K562 (cell line): ENCODE measurements around the gene SPINT1. TPM values are rescaled to one million over a fixed set of nuclear protein-coding genes. Genes with fewer than 3 reads are reported as not detected.

ENCODE experiments used
- ATF4 ChIP-seq: fragments of 450-650 bp; formaldehyde crosslinking; IDR thresholded peaks from 2 replicates; pipeline ENCODE4 v1.4.0; 2022; ENCODE audit warnings: mild to moderate bottlenecking, moderate library complexity
- C11orf30 ChIP-seq: fragments of 450-650 bp; IDR thresholded peaks from 2 replicates; pipeline ENCODE4 v1.6.1; 2016; ENCODE audit warnings: low read depth, mild to moderate bottlenecking
- ELK3 ChIP-seq: fragments of 450-650 bp; formaldehyde crosslinking; IDR thresholded peaks from 2 replicates; pipeline ENCODE4 v1.4.0; 2020; ENCODE audit warnings: mild to moderate bottlenecking
- ESRRA ChIP-seq: fragments of 450-650 bp; IDR thresholded peaks from 2 replicates; pipeline ENCODE4 v1.6.1; 2014; ENCODE audit warnings: low read depth, mild to moderate bottlenecking, moderate library complexity, borderline replicate concordance
- FOXP4 ChIP-seq: sonication (generic); formaldehyde crosslinking; IDR thresholded peaks from 2 replicates; pipeline ENCODE4 v1.8.0; 2022; ENCODE audit warnings: mild to moderate bottlenecking, missing genetic modification reagents, borderline replicate concordance
- GATAD2A ChIP-seq: fragments of 450-650 bp; IDR thresholded peaks from 2 replicates; pipeline ENCODE4 v1.6.1; 2017
- KDM1A ChIP-seq, 2 experiments: fragments of 450-650 bp; IDR thresholded peaks; 2 replicates each; pipeline ENCODE4 v1.6.1; 2016; ENCODE audit warnings: mild to moderate bottlenecking in 2 of 2
- L3MBTL2 ChIP-seq: fragments of 450-650 bp; IDR thresholded peaks from 2 replicates; pipeline ENCODE4 v1.6.1; 2016; ENCODE audit warnings: mild to moderate bottlenecking, moderate library complexity
- MTA3 ChIP-seq: fragments of 450-650 bp; formaldehyde crosslinking; IDR thresholded peaks from 2 replicates; pipeline ENCODE4 v1.6.1; 2017; ENCODE audit warnings: mild to moderate bottlenecking, borderline replicate concordance
- NFXL1 ChIP-seq: fragments of 450-650 bp; formaldehyde crosslinking; IDR thresholded peaks from 2 replicates; pipeline ENCODE4 v1.4.0; 2021; ENCODE audit warnings: mild to moderate bottlenecking
- POLR2G ChIP-seq: fragments of 200-400 bp; formaldehyde crosslinking; IDR thresholded peaks from 2 replicates; pipeline ENCODE4 v1.6.1; 2017; ENCODE audit warnings: low read depth, mild to moderate bottlenecking, antibody characterized with exemption, low read length, moderate library complexity
- SETDB1 ChIP-seq: IDR thresholded peaks from one replicate; pipeline ENCODE4 v1.6.1; 2012; ENCODE audit warnings: low read length, control low read depth, inconsistent platforms
- SMAD4 ChIP-seq: fragments of 250-450 bp; sonication (Bioruptor Pico); conservative IDR thresholded peaks from 2 replicates; pipeline ENCODE4 v1.8.0; 2021; ENCODE audit warnings: inconsistent platforms, mild to moderate bottlenecking, moderate library complexity
- STAG1 ChIP-seq: sonication (generic); formaldehyde crosslinking; IDR thresholded peaks from 2 replicates; pipeline ENCODE4 v1.5.0; 2020; ENCODE audit warnings: missing genetic modification reagents, borderline replicate concordance
- TCFL5 ChIP-seq: fragments of 250-450 bp; sonication (Bioruptor Pico); conservative IDR thresholded peaks from 2 replicates; pipeline ENCODE4 v1.6.1; 2021; ENCODE audit warnings: mild to moderate bottlenecking, moderate library complexity, matching md5 sums
- TFE3 ChIP-seq: fragments of 450-650 bp; formaldehyde crosslinking; IDR thresholded peaks from 2 replicates; pipeline ENCODE4 v1.4.0; 2020; ENCODE audit warnings: mild to moderate bottlenecking, mixed read lengths
- ZBTB2 ChIP-seq: fragments of 450-650 bp; IDR thresholded peaks from 2 replicates; pipeline ENCODE4 v1.6.1; 2016; ENCODE audit warnings: antibody characterized with exemption
- ZFX ChIP-seq: sonication (generic); formaldehyde crosslinking; IDR thresholded peaks from 2 replicates; pipeline ENCODE4 v1.8.0; 2022; ENCODE audit warnings: mild to moderate bottlenecking, missing genetic modification reagents, moderate library complexity
- ZNF184 ChIP-seq: sonication (generic); formaldehyde crosslinking; IDR thresholded peaks from 2 replicates; pipeline ENCODE4 v1.5.0; 2020; ENCODE audit warnings: missing genetic modification reagents
- ZNF778 ChIP-seq: fragments of 450-650 bp; formaldehyde crosslinking; IDR thresholded peaks from 2 replicates; pipeline ENCODE4 v1.4.0; 2020; ENCODE audit warnings: mild to moderate bottlenecking, moderate library complexity
- polyA plus RNA-seq, 8 experiments: library from polyadenylated mRNA; depleted of rRNA in 4 of 8; stranded (reverse) in 5 of 8; unstranded in 3 of 8; fragments of >200 nt; fragmentation: Nextera tagmentation in 2 of 8; fragmentation: Illumina TruSeq in 1 of 8; extraction: Ambion mirVana in 2 of 8; extraction: Trizol in 1 of 8; gene quantifications; 2 replicates each; pipeline versions ENCODE4 v1.2.1 to v1.2.3, GENCODE V29; 2011 to 2014; ENCODE audit warnings: inconsistent platforms in 1 of 8, missing spikeins in 1 of 8
- total RNA-seq, 7 experiments: library from RNA; depleted of rRNA in 6 of 7; stranded (reverse); fragments of >200 nt in 6 of 7; fragmentation: Illumina TruSeq in 2 of 7; extraction: Trizol in 2 of 7; gene quantifications; 2 replicates each; pipeline versions ENCODE4 v1.2.1 to v1.2.3, GENCODE V29; 2011 to 2021; ENCODE audit warnings: low replicate concordance in 1 of 7

SPINT1 gene
- total and polyA plus RNA-seq, 9 of the 15 experiments (the other 6 are each of a cell fraction or from before 2014, with no cell fraction given): 0.78 to 4.5 (median 1.5) TPM

- TF ChIP-seq ESRRA (peak; percentile 48; the same call in 1 of the 2 replicates), FOXP4 (CRISPR knock-in tag) (0 out of 2 replicates have a peak, but pooled peaks have one; percentile 56), TCFL5 (no peak), ATF4 (CRISPR knock-in tag) (no peak), KDM1A (IDR thresholded peaks at IDR 0.05) (peak; percentile 76 to 77), L3MBTL2 (peak; percentile 94), ZFX (CRISPR knock-in tag) (no peak), SMAD4 (CRISPR knock-in tag) (peak; percentile 56; the same call in 1 of the 2 replicates), ZBTB2 (peak; percentile 80), MTA3 (0 out of 2 replicates have a peak, but pooled peaks have one; percentile 34), ZNF184 (no peak), TFE3 (CRISPR knock-in tag) (0 out of 2 replicates have a peak, but pooled peaks have one; percentile 2), C11orf30 (peak; percentile 89), NFXL1 (CRISPR knock-in tag) (no peak), STAG1 (CRISPR knock-in tag) (peak; percentile 91), GATAD2A (no peak), ZNF778 (no peak), POLR2G (peak; percentile 80), ELK3 (CRISPR knock-in tag) (no peak), SETDB1 (no peak)
Measured at GRCh38 chr15:40893733-40894680, 50.2 kb downstream of the SPINT1 start, which contains the start of gene VPS18 (continued).
